ENCODE results near the gene RPTOR.

The RPTOR gene

DNA sequence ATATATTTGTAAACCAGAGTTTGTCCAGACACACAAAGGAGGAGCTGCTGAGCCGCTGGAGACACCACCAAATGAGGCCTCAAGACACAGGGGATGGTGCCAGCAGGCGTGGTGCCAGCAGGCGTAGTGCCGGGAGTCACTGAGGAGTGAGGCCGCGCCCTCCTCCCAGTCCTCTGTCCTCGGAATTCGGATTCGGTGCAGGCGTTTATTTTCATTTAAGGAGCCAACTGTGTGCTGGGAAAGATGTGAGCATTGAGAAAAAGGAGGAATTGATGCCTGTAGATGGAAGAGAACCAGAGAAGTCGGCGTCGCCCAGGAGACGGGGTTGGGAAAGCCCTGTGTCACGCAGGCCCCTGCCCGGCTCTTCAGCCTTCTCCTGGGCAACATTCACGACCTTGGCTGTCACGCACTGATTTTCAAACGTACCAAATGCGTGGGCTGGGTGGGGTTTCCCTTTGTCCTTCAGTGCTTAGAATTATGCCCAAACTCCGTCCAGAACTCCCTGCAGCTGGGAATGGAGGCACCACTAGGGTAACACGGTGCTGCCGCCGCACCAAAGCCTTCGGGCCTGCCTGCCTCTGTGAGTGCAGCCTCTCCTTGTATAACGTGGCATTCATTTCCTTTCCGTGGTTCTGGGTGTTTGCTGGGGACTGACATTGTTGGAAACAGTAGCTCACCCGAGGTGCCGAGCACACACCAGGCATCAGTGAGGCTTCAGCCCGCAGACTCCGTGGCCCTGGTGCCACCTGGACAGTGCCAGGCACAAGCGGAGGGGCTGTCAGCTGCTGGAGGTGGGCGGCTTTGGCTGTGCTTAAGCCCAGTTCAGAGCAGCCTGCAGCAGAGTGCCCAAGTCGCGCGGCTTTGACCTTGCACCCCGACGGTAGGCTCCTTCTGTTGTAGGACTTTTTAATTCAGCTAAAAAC lies 398.0 kb downstream of the RPTOR start:
- no peak for DNase-seq

DNA sequence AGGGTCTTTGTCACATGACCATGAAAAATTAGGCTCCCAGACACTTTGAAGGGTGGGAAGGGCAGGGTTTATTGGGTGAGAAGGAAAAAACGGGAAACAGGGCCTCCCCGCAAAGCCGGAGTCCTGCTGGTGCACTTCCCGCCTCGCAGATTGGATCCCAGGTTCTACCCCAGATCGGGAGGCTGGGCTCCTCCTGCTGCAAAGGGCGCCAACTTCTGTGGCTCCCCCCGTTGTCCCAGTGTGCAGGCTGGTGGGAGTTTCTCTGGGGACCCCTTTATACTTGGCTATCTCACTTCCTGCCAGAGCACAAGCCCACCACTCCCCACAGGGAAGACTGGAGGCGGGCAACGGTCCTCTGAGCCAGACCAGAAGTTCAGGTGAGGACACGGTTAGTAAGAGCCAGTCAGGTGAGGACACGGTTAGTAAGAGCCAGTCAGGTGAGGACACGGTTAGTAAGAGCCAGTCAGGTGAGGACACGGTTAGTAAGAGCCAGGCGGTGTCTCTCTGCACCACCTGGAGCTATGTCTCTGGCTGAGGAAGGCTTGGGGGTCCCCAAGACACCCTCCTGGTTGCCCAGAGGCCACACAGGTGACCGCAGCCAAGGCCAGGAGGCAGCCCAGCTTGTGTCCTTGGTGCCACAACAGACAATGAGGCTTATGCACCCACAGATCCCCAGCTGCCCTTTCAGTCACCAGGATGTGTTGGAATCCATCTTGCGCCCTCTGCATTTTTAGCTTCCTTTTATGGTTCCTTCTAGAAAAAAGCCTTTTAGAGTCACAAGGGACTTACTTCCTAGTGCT lies 398.9 kb downstream of the RPTOR start:
- DNase-seq, result no peak

DNA sequence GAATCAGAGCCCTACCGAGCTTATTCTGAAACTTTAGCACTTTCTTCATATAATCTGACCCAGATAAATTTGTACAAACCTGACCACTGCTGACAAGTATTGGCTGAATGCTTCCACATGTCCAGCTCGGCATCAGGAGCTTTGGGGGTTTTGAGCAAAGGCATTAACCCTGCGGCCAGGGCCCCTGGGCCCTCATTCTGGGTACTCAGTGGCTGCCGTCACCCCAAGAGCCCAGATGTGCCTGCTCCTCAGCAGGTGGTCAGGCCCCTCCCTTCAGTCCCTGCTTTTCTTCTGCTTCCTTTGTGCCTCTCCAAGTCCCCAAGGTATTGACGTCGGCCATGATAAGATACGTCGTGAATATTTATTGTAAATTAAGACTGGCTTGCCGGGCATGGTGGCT lies 399.7 kb downstream of the RPTOR start:
- no peak for DNase-seq

DNA sequence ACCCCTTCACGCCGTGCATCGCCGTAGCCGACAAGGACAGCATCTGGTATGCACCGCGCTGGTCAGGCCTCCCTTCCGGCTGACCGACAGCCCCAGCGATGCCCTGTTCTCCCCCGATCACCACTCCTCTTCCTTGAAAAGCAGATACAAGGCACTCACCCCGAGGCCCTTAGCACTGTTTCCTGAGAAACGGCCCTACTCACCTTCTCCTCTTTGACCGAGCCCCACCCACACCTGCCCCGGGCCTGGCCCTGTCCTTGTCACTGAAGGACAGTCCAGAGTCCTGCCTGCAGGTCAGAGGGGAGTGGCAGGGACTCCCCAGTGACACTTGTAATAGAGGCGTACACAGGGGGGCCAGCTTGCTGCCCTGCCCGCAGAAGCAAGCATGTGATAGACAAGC lies 401.1 kb downstream of the RPTOR start:
- no peak for DNase-seq

DNA sequence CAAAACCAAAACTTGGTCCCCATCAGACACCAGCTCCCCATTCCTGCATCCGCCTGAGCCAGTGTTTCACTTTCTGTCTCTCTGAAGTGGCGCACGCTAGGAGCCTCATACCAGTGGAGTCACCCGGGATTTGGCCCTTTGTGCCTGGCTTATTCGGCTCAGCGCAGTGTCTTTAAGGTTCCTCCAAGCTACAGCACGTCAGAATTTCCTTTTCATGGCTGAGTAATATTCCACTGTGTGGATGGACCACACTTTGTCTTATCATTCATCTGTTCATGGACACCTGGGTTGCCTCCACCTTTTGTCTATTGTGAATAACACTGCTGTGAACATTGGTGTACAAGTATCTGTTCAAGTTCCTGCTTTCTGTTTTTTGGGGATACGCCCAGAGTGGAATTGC lies 401.8 kb downstream of the RPTOR start:
- no peak for DNase-seq

DNA sequence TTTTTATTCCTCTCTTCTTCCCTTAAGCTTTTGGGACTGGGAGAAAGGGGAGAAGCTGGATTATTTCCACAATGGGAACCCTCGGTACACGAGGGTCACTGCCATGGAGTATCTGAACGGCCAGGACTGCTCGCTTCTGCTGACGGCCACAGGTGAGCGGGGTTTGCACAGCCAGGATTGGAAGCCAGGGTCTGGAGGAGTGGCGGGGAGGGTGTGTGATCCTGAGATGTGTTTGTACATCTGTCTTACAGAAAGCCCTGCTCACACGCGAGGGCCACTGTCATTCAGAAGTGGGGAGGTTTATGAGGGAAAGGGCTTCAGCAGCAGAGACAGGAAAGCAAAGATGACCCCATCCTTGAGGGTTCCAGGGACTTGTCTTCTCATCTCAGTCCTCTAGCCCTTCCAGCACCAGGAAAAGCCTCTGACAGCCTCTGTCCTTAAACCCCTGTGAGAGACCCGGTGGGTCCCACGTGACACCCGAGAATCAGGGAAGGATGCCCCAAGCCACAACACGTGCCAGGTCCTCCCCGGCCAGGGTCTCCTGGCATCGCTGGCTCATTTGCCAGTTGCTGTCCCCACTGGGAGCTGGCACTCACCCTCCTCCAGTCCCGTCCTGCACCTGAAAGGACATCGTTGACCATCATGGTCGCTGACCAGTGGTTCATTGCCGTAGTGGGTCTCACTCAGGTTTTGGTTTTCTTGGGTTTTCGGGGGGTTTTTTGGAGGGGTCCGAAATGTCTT lies 402.7 kb downstream of the RPTOR start:
- DNase-seq, result no peak

DNA sequence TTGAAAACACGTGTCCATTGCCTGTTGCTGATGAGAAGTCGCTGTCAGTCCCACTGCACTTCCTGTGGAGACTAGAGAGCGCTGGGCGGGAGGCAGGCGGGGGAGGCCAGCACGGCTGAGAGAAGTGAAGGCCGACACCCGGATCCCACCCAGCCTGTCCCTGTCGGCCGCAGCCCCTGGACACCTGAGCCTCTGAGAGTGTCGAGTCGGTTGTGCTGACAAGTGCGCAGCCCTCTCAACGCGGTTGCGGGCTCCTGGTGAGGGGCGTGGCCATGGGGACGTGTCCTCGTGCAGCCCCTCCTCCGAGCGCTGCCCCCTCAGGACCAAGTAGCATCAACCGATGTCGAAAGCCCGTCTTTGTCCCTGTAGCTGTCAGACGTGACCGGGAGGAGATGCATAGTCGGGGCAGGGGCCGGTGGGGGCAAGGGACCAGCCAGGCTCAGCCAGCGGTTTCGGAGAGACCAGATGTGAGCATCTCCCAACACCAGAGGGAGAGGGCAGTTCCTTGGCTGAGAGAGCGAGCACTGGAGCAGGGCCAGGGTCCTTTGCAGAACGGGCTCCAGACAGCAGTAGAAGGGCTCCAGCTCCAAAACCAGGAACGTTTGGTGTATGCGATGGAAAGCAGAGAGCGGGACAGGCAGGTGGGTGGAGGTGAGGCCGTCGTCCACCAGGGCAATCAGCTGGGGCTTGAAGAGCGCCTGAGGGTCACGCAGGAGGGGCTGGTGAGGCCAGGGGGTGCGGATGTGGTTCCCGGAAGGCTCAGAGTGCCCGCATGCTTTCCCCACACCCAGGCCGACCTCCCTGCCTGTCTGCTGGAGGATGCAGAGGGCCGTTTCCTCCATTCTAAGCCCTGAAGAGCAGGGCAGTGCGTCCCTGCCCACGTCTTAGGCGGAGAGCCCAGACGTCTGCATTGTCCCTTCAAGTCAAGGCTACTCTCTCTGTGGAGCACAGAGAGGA lies 403.7 kb downstream of the RPTOR start:
- no peak for DNase-seq

DNA sequence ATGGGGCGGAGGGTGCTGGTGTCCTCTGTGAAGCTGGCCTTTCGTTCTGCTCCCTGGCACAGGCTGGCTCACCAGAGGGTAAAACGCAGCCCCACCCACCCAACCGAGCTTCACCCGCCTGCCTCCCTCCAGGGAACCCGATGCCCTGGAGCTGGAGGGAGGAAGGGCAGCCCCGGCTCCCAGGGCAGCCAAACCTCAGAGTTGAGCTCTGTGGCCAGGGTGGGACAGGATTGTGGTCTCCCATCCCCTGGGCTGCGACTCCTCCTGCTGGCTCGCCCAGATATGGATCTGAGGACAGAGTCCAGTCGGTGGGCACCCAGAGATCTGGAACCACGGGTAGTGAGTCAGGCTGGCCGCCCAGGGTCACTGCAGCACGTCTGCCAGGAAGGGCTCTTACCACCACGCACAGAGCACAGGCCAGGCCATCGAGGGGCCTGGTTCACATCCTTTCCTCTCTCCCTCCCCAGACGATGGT lies 404.4 kb downstream of the RPTOR start:
- no peak for DNase-seq

DNA sequence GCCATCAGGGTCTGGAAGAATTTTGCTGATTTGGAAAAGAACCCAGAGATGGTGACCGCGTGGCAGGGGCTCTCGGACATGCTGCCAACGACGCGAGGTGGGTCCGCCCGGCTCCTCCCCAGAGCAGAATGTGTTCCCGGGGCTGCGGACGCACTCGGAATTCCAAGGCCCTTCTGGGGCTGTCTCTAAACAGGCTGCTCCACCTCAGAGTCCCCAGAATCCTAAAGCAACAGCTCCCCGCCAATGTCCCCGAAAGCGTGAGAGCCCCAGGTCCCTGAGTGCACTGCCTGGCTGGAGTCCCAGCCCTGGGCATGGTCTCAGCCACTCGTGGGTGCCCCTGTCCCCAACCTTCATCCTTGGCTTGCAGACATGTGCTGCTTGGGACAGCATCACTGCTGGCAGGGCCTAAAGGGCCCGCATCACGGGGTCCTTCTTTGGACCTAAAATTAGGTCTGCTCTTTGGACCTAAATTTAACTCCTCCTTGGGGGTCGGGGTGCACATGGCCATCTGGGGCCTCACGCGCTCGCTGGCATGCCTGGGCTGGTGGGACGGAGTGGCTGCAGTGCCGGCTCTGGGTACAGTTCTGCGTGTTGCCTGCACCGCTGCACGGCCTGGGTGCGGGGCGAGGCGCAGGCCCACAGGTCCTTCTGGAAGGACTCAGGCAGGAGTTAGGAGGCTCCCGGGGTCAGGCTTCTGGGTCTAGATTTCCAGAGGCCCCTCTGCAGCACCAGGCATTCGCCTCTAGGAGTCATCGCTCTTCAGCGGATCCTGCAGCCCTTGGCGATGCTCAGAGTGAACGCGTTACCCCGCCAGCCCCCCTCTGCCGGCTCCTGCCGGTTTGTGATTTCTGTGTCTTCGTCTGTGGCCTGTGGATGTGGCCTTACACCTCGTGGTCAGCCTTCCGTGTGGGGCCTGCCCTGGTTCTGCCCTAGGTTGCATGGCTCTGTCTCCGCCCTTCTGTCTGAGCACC lies 405.1 kb downstream of the RPTOR start:
- DNase-seq, result no peak

DNA sequence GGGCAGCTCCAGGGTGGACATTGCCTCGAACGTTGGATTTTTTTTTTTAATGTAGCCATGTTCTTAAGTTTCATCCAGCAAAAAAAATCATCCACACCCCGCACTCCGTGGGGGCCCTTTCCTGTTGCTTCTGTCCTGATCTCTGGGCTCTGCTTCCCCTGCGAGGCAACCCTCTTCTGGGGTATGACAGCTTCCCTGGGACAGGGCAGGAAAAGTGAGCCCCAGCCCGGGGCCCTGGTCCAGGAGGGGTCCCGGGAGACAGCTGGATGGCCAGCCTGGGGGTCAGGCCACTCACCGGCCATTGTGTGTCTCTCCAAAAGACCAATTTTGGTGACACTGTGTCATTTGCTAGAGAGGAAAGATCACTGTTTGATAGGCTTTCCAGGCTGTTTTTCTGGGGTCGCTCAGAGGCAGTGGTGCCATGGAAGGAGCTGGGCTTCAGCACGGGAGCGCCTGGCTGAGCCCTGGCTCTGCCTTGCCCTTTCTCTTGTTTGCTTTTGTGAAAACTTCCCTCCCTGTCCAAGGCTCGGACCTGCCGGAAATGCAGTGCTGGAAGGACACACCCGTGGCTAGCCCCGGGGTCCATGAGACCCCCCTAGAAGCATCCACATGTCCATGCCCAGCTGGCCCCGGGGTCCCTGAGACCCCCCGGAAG lies 406.0 kb downstream of the RPTOR start:
- DNase-seq, result no peak

DNA sequence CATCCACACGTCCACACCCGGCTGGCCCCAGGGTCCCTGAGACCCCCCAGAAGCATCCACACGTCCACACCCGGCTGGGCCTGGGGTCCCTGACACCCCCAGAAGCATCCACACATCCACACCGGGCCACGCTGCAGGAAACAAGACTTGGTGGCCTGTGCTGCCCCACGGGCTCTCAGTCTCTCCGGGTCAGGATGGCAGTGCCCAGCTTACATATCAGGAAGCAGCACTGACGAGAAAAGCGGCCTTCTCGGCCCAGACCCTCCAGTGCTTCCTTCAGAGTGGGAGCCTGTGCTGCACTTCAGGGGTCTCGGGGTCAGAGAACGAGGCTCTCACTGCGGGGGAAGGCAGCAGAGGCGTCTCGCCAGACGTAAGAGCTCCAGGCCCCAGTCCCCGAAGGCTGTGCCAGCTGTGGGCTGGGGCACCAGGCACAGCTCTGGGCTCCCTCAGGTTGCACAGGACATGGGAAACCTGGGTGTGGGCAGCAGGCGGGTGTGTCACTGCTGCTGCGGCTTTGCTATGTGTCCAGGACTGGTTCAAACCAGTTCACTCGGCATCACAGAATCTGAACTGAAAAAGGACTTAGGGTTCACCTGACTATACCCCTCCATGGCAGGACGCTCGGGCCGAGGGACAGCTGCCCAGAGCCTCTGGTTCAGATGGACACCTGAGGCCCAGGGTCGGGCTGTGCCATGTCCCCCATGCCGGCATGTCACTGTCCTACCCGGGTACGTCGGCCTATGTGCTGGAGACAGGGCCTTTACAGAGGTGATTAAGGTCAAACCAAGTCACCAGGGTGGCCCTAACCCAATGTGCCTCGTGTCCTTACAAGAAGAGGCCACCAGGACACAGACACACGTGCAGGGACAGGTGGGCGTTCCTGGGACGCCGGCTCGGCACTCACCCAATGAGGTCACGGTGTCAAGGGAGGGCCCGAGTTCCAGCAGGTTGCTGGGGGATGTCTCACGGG lies 406.8 kb downstream of the RPTOR start:
- no peak for DNase-seq

DNA sequence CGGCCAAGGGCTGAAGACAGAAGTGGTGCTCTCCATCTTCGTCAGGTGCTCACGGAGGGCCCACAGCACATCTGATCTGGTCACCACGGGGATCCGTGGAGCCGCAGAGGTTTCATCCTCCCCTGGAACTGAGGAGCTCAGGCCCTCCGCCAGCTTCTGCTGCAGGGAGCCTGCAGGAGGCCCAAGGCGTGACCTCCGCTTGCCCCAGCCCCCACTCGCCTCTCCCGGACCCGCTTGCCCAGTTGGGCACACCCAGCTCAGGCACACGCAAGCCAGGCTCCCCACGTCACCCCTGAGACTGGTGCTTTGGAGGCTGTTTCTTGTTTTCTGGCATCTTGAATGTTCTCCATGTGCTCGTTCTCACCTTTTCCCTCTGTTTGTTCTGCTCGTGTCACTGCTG lies 407.7 kb downstream of the RPTOR start:
- DNase-seq, result no peak

DNA sequence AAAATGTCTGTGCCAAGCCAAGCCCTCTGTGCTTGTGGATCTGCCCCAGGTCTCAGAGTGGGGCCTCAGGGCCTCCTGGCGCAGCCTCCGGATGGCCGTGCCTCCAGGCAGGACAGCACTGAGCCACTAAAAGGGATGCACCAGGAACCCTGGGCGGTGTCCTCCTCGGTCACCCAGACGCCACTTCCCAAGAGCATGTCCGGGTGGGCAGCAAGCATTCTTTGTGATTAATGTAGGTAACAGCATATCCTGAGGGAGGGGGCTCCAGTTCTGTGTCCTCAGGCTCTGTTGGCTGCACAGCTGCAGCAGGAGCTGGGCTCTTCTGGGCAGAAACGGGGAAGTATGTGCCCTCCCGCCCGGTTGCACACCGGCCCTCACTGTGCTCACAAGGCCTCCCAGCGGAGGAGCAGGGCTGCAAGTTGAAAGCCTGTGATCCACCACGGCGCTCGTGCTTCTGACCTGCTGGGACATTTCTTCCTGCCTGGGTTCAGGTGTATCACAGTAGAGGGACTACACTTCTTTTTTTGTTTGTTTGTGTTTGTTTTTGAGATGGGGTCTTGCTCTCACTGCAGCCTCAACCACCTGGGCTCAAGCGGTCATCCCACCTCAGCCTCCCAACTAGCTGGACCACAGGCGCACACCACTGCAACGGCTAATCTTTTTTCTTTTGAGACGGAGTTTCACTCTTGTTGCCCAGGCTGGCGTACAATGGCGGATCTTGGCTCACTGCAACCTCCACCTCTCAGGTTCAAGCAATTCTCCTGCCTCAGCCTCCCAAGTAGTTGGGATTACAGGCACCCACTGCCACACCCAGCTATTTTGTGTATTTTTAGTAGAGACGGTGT lies 409.1 kb downstream of the RPTOR start:
- DNase-seq, result no peak

DNA sequence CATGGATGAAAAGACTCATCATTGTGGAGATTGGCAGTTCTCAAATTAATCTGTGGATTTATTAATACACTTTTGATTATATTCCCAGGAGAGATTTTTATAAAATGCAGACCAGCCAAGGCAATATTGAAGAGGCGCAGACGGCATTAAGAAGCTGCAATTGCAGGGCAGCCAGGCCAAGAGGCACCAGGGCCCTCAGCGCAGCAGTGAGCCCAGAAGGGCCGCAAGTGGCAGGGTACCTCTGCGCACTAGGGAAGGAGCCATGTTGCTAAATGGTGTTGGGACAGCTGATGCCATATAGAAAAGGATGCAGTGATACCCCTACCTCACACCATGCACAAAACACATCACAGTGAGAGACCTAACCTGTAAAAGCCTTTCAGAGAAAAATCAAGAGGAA lies 410.4 kb downstream of the RPTOR start:
- DNase-seq, result no peak

DNA sequence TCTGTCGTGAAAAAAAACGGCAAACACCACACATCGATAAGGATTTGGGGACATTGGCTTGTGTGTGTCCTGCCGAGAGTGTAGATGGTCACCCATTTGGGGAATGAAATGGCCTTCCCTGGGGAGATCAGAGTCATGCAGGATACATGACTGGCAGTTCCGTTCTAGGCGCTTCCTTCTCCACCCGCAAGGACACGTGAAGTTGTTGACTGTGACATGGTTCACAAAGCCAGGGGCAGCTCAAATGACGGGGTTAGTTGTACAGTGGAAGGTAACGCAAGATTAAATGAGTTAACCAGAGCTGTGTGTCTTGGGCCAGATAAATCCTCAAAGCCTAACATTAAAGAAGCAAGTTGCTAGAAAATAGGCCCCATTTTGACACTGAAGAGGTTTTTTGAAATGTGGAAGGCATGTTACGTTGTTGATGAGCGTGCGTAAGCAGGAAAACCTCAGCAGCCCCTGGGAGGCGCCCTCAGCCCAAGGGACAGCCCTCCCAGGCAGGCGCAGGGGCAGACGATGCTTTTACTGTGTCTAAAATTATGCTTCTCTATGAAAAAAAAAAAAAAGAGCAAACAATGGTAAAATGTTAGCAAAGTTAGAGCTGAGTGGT lies 411.1 kb downstream of the RPTOR start:
- no peak for DNase-seq

DNA sequence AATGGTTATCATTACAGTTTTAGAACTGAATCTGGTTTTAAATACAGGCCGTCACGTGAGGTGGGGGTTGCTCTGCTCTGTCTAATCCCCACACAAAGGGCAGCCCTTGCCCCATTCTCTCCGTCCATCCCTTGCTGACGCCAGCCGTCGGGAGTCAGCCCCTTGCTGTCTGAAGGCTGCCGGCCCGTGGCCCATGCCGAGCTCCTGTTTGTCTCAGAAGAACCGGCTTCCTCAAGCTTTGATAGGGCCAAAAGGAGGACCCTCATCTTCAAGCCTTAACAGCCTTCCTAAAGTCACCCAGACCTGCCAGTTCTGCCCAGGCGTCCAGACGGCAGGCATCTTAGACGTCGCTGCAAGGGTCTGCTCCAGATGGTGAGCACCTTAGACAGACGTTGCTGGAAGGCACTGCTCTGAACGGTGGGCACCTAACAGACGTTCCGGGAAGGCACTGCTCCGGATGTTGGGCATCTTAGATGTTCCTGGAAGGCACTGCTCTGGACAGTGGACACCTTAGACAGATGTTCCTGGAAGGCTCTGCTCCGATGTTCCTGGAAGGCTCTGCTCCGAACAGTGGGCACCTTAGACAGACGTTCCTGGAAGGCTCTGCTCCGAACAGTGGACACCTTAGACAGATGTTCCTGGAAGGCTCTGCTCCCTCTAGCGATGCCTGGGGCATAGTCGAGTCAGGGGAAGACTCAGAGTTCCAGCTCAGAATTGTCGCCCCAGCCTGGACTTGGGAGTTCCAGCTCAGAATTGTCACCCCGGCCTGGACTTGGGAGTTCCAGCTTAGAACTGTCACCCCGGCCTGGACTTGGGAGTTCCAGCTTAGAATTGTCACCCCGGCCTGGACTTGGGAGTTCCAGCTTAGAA lies 411.9 kb downstream of the RPTOR start:
- DNase-seq, result no peak
